Hematopoietic multipotent progenitor cell (in vitro differentiated cells): ENCODE data around the gene ERN1. TPM values are rescaled to one million over a fixed set of nuclear protein-coding genes. Genes with fewer than 3 reads are reported as not detected.
A peak's percentile ranks its signal among the peaks of the same experiment; 100 is the strongest.
"Not testable (repeated sequence)": the region's sequence is repeated elsewhere in the genome, so short reads cannot be mapped to it uniquely, and the experiment has no call there.

ENCODE experiments used
- DNase-seq, 3 donors: peaks; one replicate each; pipeline ENCODE4 v3.0.0-alpha.2; 2011 to 2015; ENCODE audit warnings: low read depth in 2 of 3, low spot score in 2 of 3
- total RNA-seq: library from RNA; depleted of rRNA; stranded (reverse); fragments of >200 nt; gene quantifications from one replicate; pipeline ENCODE4 v1.2.3, GENCODE V29; 2012

ERN1 gene
- total RNA-seq, 1 donor, result 17.2 TPM

GRCh38 chr17:64039106-64039400 lies 90.9 kb downstream of the ERN1 start:
- no peak for DNase-seq

GRCh38 chr17:64038331-64039105 lies 91.4 kb downstream of the ERN1 start:
- no peak for DNase-seq

- DNase-seq, result no peak
Observed at GRCh38 chr17:64037802-64038201, 92.1 kb downstream of the ERN1 start.

- DNase-seq, result no peak
Observed at GRCh38 chr17:64037180-64037579, 92.8 kb downstream of the ERN1 start.

- DNase-seq, result no peak
Observed at GRCh38 chr17:64036198-64036922, 93.6 kb downstream of the ERN1 start.

- no peak for DNase-seq
Observed at GRCh38 chr17:64032081-64032480, 97.9 kb downstream of the ERN1 start.

GRCh38 chr17:64028874-64029464 lies 101.0 kb downstream of the ERN1 start:
- DNase-seq, result peak in 2 of 3 donors; percentile 46 to 78

GRCh38 chr17:64025732-64026294 lies 104.1 kb downstream of the ERN1 start:
- DNase-seq, result peak; percentile 89 to 97 (median 95)

GRCh38 chr17:64024781-64025731 lies 104.9 kb downstream of the ERN1 start:
- no peak for DNase-seq

GRCh38 chr17:64024215-64024654 lies 105.7 kb downstream of the ERN1 start:
- peak in 2 of 3 donors; percentile 85 to 95 for DNase-seq

GRCh38 chr17:64022611-64023063 lies 107.3 kb downstream of the ERN1 start:
- peak in 2 of 3 donors; percentile 67 to 83 for DNase-seq

GRCh38 chr17:64020056-64020766 lies 109.7 kb downstream of the ERN1 start, which contains the start of gene ICAM2:
TSS of gene ICAM2 (minus strand) at chr17:64020633. CDS start at chr17:64006691, 13,942 bp downstream.
- DNase-seq, result peak; percentile 88 to 99 (median 97)

GRCh38 chr17:64019551-64019961 lies 110.4 kb downstream of the ERN1 start:
- not testable (repeated sequence) for DNase-seq

- DNase-seq, result no peak
Observed at GRCh38 chr17:64017381-64017980, 112.5 kb downstream of the ERN1 start.

GRCh38 chr17:64016974-64017373 lies 113.0 kb downstream of the ERN1 start:
- DNase-seq, result no peak

- DNase-seq, result no peak
Observed at GRCh38 chr17:64016231-64016784, 113.6 kb downstream of the ERN1 start.

GRCh38 chr17:64015447-64015846 lies 114.5 kb downstream of the ERN1 start:
- DNase-seq, result no peak

GRCh38 chr17:64009571-64010402 lies 120.2 kb downstream of the ERN1 start:
- DNase-seq, result no peak
